Hypothalamus (tissue), 51 donors: ENCODE data around the gene TNS2.
"Not testable (repeated sequence)": the region's sequence is repeated elsewhere in the genome, so short reads cannot be mapped to it uniquely, and the experiment has no call there.

Experiments
- DNase-seq, 51 donors: peaks; one replicate each; lab custom pipeline; 2025; lab: John Stamatoyannopoulos, UW

TNS2 gene

GRCh38 chr12:53105712-53106439 lies 56.0 kb downstream of the TNS2 start:
- DNase-seq: no peak

GRCh38 chr12:53107122-53107521 lies 57.3 kb downstream of the TNS2 start:
- no peak for DNase-seq

DNA sequence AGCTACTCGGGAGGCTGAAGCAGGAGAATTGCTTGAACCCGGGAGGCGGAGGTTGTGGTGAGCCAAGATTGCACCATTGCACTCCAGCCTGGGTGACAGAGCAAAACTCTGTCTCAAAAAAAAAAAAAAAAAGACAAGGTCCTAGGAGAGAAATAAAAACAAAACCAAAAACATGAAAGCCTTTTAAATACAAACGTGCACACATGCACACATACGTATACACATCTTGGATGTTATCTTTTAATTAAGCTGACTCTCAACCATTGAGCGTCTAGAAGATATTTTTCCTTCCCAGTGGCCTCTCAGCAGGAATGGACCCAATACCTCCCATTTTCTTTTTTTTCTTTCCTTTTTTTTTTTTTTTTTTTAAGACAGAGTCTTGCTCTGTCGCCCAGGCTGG lies 62.6 kb downstream of the TNS2 start:
- not testable (repeated sequence) for DNase-seq

- DNase-seq: no peak
Measured at GRCh38 chr12:53113136-53113705, 63.4 kb downstream of the TNS2 start.

DNA sequence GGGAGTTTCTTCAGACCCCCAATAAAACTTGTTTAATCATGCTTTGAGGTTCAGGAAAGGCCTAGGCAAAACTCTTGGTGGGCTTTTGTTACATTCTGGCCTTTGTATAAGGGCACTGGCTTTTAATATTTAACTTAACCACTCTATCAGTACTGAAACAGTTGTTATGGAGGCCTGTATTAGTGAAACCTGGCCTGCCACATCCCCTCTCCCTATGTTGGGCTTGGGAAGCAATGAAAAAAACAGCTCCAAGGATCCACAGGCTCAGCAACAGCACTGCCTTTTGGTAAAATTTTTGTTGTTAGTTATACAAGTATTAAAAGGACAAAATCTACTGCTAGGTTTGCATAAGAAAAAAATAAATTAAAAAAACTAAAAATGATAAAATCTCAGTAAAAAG lies 64.1 kb downstream of the TNS2 start:
- no peak for DNase-seq
